Spinal cord (tissue), 10 donors: ENCODE data around the gene MOV10L1. TPM values are rescaled to one million over a fixed set of nuclear protein-coding genes. Genes with fewer than 3 reads are reported as not detected.
A peak's percentile ranks its signal among the peaks of the same experiment; 100 is the strongest.

ENCODE experiments used
- DNase-seq, 6 donors: peaks; one replicate each; pipeline versions ENCODE4 v3.0.0 to v3.0.0-alpha.2; 2013 to 2015; ENCODE audit warnings: low spot score in 6 of 6, low read depth in 4 of 6
- H3K27ac ChIP-seq: one replicate; pipeline ENCODE4 v1.5.1; 2013; ENCODE audit warnings: low read depth, low read length, control low read depth
- H3K27me3 ChIP-seq: one replicate; pipeline ENCODE4 v1.6.1; 2013; ENCODE audit warnings: low read length; ENCODE audit not compliant: control insufficient read depth, insufficient read depth
- H3K36me3 ChIP-seq: one replicate; pipeline ENCODE4 v1.6.1; 2013; ENCODE audit warnings: low read length; ENCODE audit not compliant: control insufficient read depth, insufficient read depth
- H3K4me1 ChIP-seq: one replicate; pipeline ENCODE4 v1.6.1; 2013; ENCODE audit warnings: low read length; ENCODE audit not compliant: control insufficient read depth, insufficient read depth
- H3K4me3 ChIP-seq: one replicate; pipeline ENCODE4 v1.5.1; 2013; ENCODE audit warnings: low read depth, low read length, control low read depth
- H3K9me3 ChIP-seq: one replicate; pipeline ENCODE4 v1.6.1; 2013; ENCODE audit warnings: low read length; ENCODE audit not compliant: control insufficient read depth, insufficient read depth
- WGBS: methylation state at CpG from one replicate; pipeline ENCODE4 v1.1.5; 2013; ENCODE audit warnings: missing lambda C conversion rate; ENCODE audit not compliant: insufficient coverage; 5-methylcytosine and 5-hydroxymethylcytosine counted together
- polyA plus RNA-seq, 2 donors: library from polyadenylated mRNA; unstranded; fragments of 120-200 nt; gene quantifications; one replicate each; pipeline ENCODE4 v1.2.1, GENCODE V29; 2013; ENCODE audit not compliant: insufficient read length in 2 of 2
- total RNA-seq, 2 donors: library from RNA; depleted of rRNA in 1 of 2; stranded (reverse); fragments of 120-200 nt in 1 of 2; fragments of >200 nt in 1 of 2; gene quantifications; one replicate each; pipeline versions ENCODE4 v1.2.3 to v1.2.4, GENCODE V29; 2013 to 2014
- donor health status: healthy.

The MOV10L1 gene
- total and polyA plus RNA-seq, 4 donors = 1.9 to 4.9 (median 3.5) TPM

GRCh38 chr22:50190941-50191741 is 101.3 kb downstream of the MOV10L1 start:
- H3K27me3 ChIP-seq = no peaks in the 10 kb centered on the region
- H3K4me1 ChIP-seq = peaks cover 38% of the 10 kb centered on the region
- DNase-seq = no peak
- WGBS = 77% methylated on average over 17 of the region's 18 CpGs
- H3K27ac ChIP-seq = peak overlapping the region; percentile 47
- peak overlapping the region; percentile 18 for H3K4me3 ChIP-seq
- H3K9me3 ChIP-seq = no peaks in the 10 kb centered on the region
- peaks cover 71% of the 10 kb centered on the region for H3K36me3 ChIP-seq

GRCh38 chr22:50192436-50193204 is 102.8 kb downstream of the MOV10L1 start:
- H3K36me3 ChIP-seq = peaks cover 81% of the 10 kb centered on the region
- no peak overlapping the region for H3K4me3 ChIP-seq
- H3K9me3 ChIP-seq = no peaks in the 10 kb centered on the region
- H3K27me3 ChIP-seq = no peaks in the 10 kb centered on the region
- WGBS = 90% methylated on average over 25 of the region's 25 CpGs
- H3K27ac ChIP-seq = no peak overlapping the region
- no peak for DNase-seq
- peaks cover 32% of the 10 kb centered on the region for H3K4me1 ChIP-seq

- DNase-seq = no peak
- no peaks in the 10 kb centered on the region for H3K27me3 ChIP-seq
- peaks cover 86% of the 10 kb centered on the region for H3K36me3 ChIP-seq
- 92% methylated on average over 8 of the region's 8 CpGs for WGBS
- H3K4me3 ChIP-seq = no peak overlapping the region
- no peaks in the 10 kb centered on the region for H3K9me3 ChIP-seq
- peaks cover 32% of the 10 kb centered on the region for H3K4me1 ChIP-seq
- H3K27ac ChIP-seq = no peak overlapping the region
These were observed 103.8 kb downstream of the MOV10L1 start for GRCh38 chr22:50193621-50194020.

GRCh38 chr22:50194037-50194805 is 104.4 kb downstream of the MOV10L1 start:
- no peak overlapping the region for H3K4me3 ChIP-seq
- H3K36me3 ChIP-seq = peaks cover 90% of the 10 kb centered on the region
- H3K27ac ChIP-seq = no peak overlapping the region
- WGBS = 94% methylated on average over 42 of the region's 44 CpGs
- DNase-seq = no peak
- H3K9me3 ChIP-seq = no peaks in the 10 kb centered on the region
- no peaks in the 10 kb centered on the region for H3K27me3 ChIP-seq
- peaks cover 34% of the 10 kb centered on the region for H3K4me1 ChIP-seq

- DNase-seq = no peak
- WGBS = 88% methylated on average over 17 of the region's 18 CpGs
- no peak overlapping the region for H3K27ac ChIP-seq
- no peaks in the 10 kb centered on the region for H3K9me3 ChIP-seq
- H3K4me3 ChIP-seq = no peak overlapping the region
- peaks cover 78% of the 10 kb centered on the region for H3K36me3 ChIP-seq
- H3K4me1 ChIP-seq = peaks cover 24% of the 10 kb centered on the region
- no peaks in the 10 kb centered on the region for H3K27me3 ChIP-seq
These were observed 106.5 kb downstream of the MOV10L1 start for GRCh38 chr22:50196256-50196655.

GRCh38 chr22:50197000-50197800 is 107.4 kb downstream of the MOV10L1 start:
- no peak overlapping the region for H3K4me3 ChIP-seq
- DNase-seq = no peak
- no peaks in the 10 kb centered on the region for H3K9me3 ChIP-seq
- no peak overlapping the region for H3K27ac ChIP-seq
- peaks cover 31% of the 10 kb centered on the region for H3K4me1 ChIP-seq
- WGBS = 89% methylated on average over 22 of the region's 23 CpGs
- H3K27me3 ChIP-seq = no peaks in the 10 kb centered on the region
- H3K36me3 ChIP-seq = peaks cover 74% of the 10 kb centered on the region

- H3K27me3 ChIP-seq = no peaks in the 10 kb centered on the region
- H3K9me3 ChIP-seq = no peaks in the 10 kb centered on the region
- H3K4me3 ChIP-seq = no peak overlapping the region
- H3K36me3 ChIP-seq = peaks cover 66% of the 10 kb centered on the region
- 89% methylated on average over 54 of the region's 61 CpGs for WGBS
- peaks cover 28% of the 10 kb centered on the region for H3K4me1 ChIP-seq
- no peak overlapping the region for H3K27ac ChIP-seq
- no peak for DNase-seq
These were observed 108.2 kb downstream of the MOV10L1 start for GRCh38 chr22:50197856-50198623.

GRCh38 chr22:50198624-50199017 is 108.8 kb downstream of the MOV10L1 start:
- no peaks in the 10 kb centered on the region for H3K9me3 ChIP-seq
- H3K27ac ChIP-seq = no peak overlapping the region
- peaks cover 28% of the 10 kb centered on the region for H3K4me1 ChIP-seq
- 89% methylated on average over 13 of the region's 16 CpGs for WGBS
- DNase-seq = no peak
- H3K4me3 ChIP-seq = no peak overlapping the region
- peaks cover 63% of the 10 kb centered on the region for H3K36me3 ChIP-seq
- H3K27me3 ChIP-seq = no peaks in the 10 kb centered on the region
